Kasumi-1 (cell line): ENCODE measurements around the gene APOA4.
A peak's percentile ranks its signal among the peaks of the same experiment; 100 is the strongest.
"Not testable (repeated sequence)": the region's sequence is repeated elsewhere in the genome, so short reads cannot be mapped to it uniquely, and the experiment has no call there.

Experiments
- DNase-seq, 2 experiments: peaks; one replicate each; lab custom pipeline; 2025; lab: John Stamatoyannopoulos, UW

Gene APOA4

DNA sequence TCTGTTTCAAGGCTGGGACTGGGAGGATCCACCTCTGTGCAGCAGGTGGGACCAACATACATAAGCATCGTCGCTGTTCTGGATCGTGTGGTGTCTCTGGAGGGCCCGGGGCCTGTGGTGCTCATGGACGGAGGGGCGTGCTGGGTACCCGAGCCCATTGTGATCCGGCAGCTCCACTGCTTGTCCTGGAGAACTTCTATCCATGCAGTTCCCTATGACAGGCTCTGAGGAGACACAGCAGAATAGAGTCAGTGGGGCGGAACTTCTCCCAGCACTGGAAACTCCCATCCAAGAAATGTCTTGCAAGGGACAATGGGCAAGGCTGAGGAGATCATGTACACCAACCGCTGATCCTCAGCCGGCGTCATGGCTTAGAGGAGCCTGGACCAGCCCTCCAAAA is 26.0 kb upstream of the APOA4 start:
- no peak for DNase-seq

DNA sequence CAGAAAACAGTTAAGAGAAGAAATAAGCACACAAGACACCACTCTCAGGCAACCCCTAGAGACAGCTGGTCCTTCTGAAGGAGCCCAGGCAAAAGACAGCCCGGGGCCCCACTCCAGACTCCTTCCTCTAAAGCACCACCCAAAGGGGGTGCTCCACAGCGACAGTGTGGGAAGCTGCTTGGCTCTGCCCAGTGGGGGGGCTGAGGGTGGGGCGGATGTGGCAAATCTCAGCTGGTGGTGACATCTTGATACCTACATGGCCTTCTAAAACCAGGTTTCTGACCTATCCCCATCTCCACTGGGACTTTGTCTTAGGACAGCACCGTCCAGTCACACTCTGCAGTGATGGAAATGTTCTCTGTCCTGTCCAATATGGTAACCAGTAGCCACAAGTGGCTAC is 24.5 kb upstream of the APOA4 start:
- no peak for DNase-seq

DNA sequence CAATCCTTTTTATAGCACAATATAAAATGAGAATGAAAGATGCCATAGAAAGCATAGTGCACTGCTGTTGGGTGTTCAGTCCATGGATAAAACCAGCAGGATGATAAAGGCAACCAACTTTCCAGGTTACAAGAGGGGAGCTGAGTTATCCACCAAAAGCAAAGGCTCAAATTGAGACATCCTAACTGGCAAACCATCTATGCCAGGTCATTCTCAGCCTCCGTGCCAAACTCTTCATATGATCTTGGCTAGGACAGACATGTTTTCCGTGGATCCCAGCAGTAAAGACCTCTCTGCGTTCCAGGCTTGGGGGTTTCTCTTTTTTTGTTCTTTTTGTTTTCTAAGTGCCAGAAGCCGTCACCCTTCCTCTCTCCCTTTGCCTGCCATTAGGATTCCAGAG is 21.6 kb upstream of the APOA4 start:
- DNase-seq: no peak

DNA sequence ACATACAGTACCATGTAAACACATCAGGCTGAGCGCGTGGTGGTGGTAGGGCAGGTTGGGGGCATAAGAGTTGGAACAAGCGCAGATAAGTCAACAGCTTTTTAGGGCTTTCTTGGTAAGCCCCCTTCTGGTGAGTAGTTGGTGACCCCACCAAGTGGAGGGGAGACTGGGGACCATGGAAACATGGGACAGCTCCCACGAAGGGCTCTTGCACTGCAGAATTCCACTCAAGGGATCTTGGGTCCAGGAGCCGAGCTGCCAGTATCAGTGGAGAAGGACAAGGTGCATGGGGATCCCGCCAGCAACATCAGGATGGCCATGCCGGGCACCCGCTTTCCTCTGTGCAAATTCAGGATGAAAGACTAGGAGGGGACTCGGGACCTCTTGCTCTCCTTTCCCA is 20.6 kb upstream of the APOA4 start:
- DNase-seq: no peak

DNA sequence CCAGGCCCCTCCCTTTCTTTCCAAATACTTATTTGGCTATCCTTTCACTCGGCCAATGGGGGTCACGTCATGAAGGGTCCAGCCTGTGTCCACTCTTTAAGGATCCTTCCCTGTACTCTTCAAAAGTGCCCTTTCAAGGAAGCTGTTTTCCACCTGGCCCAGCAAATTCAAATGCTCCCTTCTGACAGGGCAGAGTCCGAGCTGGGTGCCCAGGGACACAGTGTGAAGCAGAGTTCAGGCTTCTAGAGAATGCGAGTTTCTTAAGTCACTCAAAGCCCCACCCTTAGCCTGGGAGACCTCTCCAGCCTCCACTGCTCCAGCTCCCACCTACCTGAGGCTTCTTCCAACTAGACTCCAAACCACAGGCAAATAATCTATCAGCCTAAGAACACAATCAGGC is 19.8 kb upstream of the APOA4 start:
- DNase-seq: no peak

DNA sequence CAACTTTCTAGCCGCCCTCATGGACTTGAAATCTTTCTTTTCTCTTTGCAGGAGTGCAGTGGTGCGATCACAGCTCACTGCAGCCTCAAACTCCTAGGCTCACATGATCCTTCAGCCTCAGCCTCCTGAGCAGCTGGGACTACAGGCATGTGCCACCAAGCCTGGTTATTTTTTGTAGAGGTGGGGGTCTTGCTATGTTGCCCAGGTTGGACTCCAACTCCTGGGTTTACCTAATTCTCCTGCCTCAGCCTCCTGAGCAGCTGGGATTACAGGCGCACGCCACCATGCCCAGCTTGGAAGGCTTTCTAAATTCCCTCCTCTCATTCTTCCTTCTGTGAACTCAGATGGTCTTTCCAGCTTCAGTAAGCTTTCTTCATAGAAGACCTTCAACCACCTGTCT is 19.0 kb upstream of the APOA4 start:
- no peak for DNase-seq

DNA sequence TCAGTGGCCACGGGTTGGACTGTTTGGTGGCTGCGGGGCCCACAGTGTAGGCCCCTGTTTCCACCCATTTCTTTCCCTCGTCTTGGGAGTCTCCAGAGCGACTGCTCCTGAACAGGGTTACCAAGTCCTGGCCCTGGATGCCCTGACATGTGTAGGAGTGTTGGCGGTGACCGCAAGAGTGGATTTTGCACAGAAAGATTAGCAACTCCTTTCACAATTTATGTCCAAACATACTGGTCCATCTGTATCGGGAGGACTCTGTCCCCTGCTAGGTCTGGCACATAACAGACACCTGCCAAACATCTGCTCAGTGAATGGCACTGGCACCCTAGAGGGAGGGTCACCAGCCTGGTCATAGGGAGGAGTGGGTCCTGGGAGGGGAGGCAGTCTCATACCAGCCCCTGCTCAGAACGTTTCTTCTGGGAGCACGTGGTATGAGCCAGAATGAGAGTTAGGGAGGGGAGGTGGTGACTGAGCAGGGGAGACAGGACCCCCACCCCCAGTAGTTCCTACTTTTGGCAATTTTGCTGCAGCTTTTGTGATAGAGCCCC is 17.7 kb upstream of the APOA4 start:
- no peak for DNase-seq

DNA sequence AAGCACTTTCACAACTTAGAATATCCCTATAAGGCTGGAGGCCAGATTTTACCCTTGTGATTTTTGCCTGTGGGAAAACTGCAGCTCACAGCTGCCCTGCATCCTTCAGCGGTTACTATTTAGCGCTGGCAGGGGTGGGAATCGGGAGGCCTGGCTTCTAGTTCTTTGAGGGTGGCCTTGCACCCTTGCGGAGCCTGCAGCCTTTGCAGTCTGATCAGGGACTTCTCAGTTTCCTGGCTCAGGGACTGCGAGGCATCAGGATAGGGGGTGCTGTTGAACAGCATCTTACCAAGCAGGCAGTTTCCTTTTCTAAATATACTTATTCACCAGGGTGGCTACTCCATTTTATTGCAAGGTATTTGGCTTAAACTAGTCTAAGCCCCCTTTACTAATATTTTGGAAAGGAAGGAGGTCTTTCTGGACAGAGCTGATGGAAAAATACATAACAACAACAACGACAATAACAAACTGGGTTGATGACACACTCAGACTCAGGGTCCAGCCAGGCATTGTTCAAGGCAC is 17.2 kb upstream of the APOA4 start:
- DNase-seq: peak in 1 of 2 experiments; percentile 18

DNA sequence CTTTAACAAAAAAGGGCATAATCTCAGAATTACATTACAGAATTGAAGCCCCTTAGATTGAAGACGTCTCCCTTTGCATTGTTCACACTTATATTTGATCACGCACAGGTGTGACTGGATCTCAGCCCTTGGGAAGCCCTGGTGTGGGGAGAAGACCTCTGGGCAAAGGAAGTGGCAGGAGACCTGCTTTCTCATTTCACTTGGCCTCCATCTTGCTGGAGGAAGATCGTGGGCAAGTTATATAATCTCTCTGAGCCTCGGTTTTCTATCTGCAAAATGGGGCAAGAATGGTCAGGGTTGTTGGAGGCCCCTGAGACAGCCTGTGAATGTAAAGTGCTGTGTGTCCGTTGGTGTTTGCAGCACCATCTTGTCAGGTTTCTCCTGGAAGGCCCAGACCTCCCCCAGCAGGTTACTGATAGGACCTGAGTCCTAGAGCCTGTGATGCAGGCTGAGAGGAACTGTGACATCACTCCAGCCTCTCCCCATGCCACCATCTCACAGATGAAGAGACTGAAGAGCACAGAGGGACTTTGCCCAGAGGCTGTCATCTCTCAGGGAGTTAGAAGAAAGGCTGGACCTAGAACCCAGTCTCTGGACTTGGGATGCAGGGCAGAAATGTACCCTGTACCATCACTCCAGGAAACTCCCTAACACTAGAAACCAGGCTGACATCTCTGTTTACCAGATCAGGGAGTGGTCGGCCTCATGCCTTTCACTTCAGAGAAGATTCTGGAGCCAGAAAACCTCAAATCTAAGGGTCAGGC is 15.4 kb upstream of the APOA4 start:
- DNase-seq: no peak

DNA sequence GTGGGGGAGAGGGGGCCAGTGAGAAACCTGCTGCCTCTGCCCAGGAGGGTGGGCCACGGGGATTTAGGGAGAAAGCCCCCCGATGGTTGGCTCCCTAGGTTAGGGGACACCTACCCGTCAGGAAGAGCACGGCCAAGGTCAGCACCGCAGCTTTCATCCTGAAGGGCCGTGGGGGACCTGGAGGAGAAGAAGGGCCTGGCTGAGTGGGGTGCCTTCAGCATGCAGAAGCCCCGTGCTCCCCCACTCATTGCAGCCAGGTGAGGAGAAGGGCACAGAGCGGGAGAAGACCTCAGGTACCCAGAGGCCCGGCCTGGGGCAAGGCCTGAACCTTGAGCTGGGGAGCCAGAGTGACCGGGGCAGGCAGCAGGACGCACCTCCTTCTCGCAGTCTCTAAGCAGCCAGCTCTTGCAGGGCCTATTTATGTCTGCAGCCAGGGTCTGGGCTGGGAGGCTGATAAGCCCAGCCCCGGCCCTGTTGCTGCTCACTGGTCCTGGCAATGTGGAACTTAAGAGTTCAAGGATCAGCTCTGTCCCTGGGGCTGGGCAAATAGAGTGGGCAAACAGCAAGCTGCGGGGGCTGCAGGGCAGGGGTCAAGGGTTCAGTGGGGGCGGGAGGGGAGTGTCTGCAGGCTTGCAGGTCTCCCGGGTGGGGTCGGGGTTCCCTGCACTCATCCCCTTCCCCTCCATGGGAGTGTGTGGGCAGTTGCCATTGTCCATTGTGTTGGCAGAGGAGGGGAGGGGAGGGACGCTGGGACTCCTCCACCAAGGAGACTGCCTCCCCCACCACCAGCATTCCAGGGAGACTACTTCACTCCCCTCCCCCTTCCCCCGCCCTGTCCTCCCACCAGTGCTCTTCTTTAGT is 14.4 kb upstream of the APOA4 start, which contains the start of gene APOA1:
APOA1 (minus strand) TSS at position 392 of the 861 bp plus-strand sequence; CDS start at position 157, 235 bp downstream.
- DNase-seq: no peak

DNA sequence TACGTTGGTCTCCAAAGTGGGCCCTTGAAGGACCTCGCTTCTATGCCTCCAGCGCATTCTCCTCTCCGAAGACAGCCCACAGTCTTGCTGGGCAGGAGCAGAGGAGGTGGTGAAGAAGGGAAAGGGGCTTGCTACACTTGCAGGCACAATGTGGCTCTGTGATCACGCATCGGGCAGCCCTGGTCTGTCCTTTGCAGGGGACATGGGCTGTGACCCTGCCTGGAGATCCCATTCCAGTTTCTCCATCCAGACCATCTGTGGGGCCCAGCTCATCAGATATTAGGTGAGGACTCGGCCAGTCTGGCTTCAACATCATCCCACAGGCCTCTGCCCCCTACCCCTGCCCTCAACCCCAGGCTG is 13.5 kb upstream of the APOA4 start:
- DNase-seq: no peak

DNA sequence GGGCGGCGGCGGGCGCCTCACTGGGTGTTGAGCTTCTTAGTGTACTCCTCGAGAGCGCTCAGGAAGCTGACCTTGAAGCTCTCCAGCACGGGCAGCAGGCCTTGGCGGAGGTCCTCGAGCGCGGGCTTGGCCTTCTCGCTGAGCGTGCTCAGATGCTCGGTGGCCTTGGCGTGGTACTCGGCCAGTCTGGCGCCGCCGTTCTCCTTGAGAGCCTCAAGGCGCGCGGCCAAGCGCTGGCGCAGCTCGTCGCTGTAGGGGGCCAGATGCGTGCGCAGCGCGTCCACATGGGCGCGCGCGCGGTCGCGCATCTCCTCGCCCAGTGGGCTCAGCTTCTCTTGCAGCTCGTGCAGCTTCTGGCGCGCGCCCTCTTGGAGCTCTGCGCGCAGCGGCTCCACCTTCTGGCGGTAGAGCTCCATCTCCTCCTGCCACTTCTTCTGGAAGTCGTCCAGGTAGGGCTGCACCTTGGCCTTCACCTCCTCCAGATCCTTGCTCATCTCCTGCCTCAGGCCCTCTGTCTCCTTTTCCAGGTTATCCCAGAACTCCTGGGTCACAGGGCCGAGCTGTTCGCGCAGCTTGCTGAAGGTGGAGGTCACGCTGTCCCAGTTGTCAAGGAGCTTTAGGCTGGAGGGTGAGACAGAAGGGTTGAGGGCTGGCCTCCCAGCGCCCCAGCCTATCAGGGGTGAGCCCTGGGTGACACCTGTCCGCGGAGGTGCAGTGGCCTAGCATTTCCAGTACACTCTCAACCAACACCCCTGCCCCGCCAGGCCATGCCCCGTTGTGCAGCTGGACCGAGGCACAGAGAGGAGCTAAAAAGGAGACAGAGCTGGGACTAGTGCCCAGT is 12.9 kb upstream of the APOA4 start:
- DNase-seq: peak; percentile 86 to 91

DNA sequence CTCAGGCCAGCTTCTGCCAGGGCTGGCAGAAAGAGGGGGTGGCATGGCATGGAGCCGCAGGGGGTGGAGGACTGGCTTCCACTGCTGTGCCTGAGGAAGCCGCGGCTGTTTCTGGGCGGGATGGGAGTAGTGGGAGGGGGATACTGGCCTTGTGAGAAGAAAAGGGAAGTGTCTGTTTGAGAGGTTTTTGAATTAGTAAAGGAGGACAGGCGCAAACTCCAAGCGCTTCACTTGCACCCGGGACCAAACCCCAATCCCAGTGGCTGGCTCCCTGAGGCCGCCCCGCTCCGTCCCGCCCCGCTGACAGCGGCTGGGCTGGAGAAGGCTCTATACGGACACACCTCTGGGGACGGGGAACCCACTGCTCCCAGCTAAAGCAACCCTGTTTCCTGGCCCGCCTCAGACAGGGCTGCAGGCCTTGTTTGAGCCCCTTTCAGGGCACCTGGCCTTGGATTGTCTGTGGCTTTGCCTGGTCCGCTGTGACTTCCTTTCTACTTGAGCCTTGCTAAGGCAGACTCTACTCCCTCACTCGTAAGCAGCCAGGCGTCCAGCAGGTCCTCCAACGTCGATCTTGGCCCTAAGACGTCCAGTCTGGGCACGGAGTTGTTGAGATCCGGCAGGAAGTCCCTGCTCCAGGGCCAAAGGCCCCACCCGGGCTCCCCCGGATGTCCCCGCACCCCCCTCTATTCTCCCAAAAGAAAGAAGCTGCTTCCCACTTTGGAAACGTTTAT is 12.1 kb upstream of the APOA4 start:
- DNase-seq: peak; percentile 82 to 86

DNA sequence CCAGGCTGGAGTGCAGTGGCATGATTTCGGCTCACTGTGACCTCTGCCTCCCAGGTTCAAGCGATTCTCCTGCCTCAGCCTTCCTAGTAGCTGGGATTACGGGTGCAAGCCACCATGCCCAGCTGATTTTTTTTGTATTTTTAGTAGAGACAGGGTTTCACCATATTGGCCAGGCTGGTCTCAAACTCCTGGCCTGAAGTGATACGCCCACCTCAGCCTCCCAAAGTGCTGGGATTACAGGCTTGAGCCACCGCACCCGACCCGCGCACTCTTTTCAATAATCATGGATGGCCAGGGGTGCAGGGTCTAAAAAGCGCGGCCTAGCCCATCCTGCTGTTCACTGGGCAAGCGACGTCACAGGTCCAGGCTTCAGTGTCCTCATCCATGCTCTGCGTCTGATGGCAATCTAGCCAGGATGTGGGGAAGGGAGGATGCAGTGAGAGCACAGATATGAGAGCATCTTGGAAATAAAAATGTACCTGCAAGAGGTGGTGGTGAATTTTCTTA is 11.5 kb upstream of the APOA4 start:
- not testable (repeated sequence) for DNase-seq

DNA sequence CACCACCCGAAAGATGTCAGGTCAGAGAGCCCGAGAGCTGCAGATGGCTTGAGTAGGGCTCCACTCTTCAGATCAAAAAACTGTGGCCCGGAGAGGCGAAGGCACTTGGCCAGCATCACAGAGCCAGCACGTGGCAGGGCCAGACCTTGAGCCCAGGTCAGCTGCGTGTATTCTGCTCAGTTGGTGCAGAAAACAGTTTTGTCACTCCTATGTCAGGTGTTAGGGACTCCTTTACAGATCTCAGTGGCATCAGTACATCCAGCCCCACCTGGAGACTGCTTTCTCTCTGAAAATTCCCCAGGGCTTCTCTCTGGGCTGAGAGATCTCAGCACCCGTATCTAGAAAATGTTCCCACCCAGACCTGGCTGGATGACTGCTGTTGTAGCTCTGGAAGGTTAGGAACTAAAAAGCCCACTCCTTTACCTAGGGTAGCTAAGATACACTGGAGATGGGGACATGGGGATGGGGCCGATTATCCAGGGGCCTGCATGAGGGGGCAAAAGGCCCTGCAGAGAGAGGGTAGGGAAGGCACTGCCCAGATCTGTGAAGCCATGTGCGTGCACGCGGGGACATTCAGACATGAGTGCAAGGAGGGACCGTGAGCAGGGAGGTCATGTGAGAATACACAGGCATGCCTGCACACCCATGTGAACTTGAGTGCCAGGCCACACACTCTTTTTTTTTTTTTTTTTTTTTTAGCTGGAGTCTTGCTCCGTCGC is 10.9 kb upstream of the APOA4 start:
- DNase-seq: no peak

DNA sequence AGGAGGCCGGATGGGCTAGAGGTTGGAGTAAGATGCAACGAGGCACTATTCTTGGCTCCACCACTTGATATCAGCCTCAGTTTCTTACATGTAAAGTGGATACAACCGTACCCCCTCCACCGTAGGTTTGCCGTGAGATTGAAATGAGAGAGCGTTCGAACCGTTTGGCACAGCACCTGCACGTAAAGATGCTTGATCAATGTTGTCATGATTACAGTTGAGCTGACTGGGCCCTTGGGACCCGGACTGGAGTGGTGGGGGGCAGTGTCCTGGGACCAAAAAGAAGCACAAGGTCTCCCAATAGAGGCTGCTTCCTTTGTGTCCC is 10.3 kb upstream of the APOA4 start:
- DNase-seq: no peak

DNA sequence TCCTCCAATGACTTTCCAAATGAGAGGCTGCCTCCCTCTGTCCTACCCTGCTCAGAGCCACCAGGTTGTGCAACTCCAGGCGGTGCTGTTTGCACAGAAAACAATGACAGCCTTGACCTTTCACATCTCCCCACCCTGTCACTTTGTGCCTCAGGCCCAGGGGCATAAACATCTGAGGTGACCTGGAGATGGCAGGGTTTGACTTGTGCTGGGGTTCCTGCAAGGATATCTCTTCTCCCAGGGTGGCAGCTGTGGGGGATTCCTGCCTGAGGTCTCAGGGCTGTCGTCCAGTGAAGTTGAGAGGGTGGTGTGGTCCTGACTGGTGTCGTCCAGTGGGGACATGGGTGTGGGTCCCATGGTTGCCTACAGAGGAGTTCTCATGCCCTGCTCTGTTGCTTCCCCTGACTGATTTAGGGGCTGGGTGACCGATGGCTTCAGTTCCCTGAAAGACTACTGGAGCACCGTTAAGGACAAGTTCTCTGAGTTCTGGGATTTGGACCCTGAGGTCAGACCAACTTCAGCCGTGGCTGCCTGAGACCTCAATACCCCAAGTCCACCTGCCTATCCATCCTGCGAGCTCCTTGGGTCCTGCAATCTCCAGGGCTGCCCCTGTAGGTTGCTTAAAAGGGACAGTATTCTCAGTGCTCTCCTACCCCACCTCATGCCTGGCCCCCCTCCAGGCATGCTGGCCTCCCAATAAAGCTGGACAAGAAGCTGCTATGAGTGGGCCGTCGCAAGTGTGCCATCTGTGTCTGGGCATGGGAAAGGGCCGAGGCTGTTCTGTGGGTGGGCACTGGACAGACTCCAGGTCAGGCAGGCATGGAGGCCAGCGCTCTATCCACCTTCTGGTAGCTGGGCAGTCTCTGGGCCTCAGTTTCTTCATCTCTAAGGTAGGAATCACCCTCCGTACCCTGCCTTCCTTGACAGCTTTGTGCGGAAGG is 9.5 kb upstream of the APOA4 start:
- DNase-seq: no peak

DNA sequence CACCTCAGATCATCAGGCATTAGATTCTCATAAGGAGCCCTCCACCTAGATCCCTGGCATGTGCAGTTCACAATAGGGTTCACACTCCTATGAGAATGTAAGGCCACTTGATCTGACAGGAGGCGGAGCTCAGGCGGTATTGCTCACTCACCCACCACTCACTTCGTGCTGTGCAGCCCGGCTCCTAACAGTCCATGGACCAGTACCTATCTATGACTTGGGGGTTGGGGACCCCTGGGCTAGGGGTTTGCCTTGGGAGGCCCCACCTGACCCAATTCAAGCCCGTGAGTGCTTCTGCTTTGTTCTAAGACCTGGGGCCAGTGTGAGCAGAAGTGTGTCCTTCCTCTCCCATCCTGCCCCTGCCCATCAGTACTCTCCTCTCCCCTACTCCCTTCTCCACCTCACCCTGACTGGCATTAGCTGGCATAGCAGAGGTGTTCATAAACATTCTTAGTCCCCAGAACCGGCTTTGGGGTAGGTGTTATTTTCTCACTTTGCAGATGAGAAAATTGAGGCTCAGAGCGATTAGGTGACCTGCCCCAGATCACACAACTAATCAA is 8.8 kb upstream of the APOA4 start:
- DNase-seq: no peak
